Activated T-helper 1 cell treated with anti-CD3 and anti-CD28 coated beads, Interleukin-12 subunit alpha, Interleukin-12 subunit beta, Interleukin-2, Interleukin-4 antibody, amounts not matched to agents 30 ng/mL and 10 ng/mL and 1 ng/mL, durations not matched to agents 14 hours and 24 hours and 36 hours (primary cell): ENCODE data around the gene CEP112. TPM values are rescaled to one million over a fixed set of nuclear protein-coding genes. Genes with fewer than 3 reads are reported as not detected.

ENCODE experiments used
- DNase-seq: peaks from one replicate; pipeline ENCODE4 v3.0.0; 2021; ENCODE audit warnings: low spot score
- H3K27ac Mint-ChIP-seq: one replicate; pipeline ENCODE4 v1.8.0; 2021; ENCODE audit warnings: mild to moderate bottlenecking, mixed read lengths
- H3K27me3 Mint-ChIP-seq: one replicate; pipeline ENCODE4 v1.8.0; 2022; ENCODE audit warnings: mild to moderate bottlenecking, moderate library complexity, mixed read lengths; ENCODE audit not compliant: insufficient read depth
- H3K36me3 Mint-ChIP-seq: one replicate; pipeline ENCODE4 v1.8.0; 2021; ENCODE audit warnings: low read depth, mixed read lengths
- H3K4me1 Mint-ChIP-seq: one replicate; pipeline ENCODE4 v1.8.0; 2021; ENCODE audit warnings: low read depth, mixed read lengths
- H3K4me3 Mint-ChIP-seq: one replicate; pipeline ENCODE4 v1.8.0; 2021; ENCODE audit warnings: mild to moderate bottlenecking, moderate library complexity, mixed read lengths
- H3K9me3 Mint-ChIP-seq: one replicate; pipeline ENCODE4 v1.8.0; 2021; ENCODE audit warnings: mixed read lengths
- intact Hi-C: fragments of 100-400 bp; cut with micrococcal nuclease; formaldehyde crosslinking; loops from one replicate; pipeline ENCODE4 v1.15.1; 2024
- total RNA-seq: library from RNA; stranded (reverse); gene quantifications from 2 replicates; pipeline ENCODE4 v1.2.3, GENCODE V29; 2022

The CEP112 gene
- total RNA-seq = 1.3 and 1.7 TPM in 2 replicates

- Mint-ChIP-seq H3K4me1 (peaks cover 15% of the 10 kb centered on the region), H3K27me3 (peaks cover 6% of the 10 kb centered on the region), H3K4me3 (peak within 1 kb of the TSS; percentile 80), H3K27ac (peak within 1 kb of the TSS; percentile 70), H3K9me3 (no peaks in the 10 kb centered on the region), H3K36me3 (no peaks in the 10 kb centered on the region)
- intact Hi-C loops = loop anchor here (1.0 to 5.0 kb wide), 7 partner anchors 111 to 1526 kb away; partner anchors contain the start of genes AXIN2, NOL11 and PRKCA
- DNase-seq = peak; percentile 81
Measured at GRCh38 chr17:66191593-66192377, at the start of gene CEP112. Gene CEP112 (minus strand): TSS chr17:66192133.

- H3K4me1 Mint-ChIP-seq = peaks cover 6% of the 10 kb centered on the region
- intact Hi-C loops = no loop called here
- H3K27me3 Mint-ChIP-seq = peaks cover 7% of the 10 kb centered on the region
- no peaks in the 10 kb centered on the region for H3K9me3 Mint-ChIP-seq
- no peak overlapping the region for H3K4me3 Mint-ChIP-seq
- H3K36me3 Mint-ChIP-seq = no peaks in the 10 kb centered on the region
- no peak overlapping the region for H3K27ac Mint-ChIP-seq
- DNase-seq = no peak
Measured at GRCh38 chr17:66240630-66241029, 48.7 kb upstream of the CEP112 start.

- intact Hi-C loops = no loop called here
- H3K27me3 Mint-ChIP-seq = peaks cover 7% of the 10 kb centered on the region
- no peak for DNase-seq
Measured at GRCh38 chr17:66240013-66240412, 48.1 kb upstream of the CEP112 start.

GRCh38 chr17:66235377-66235994, 43.6 kb upstream of the CEP112 start:
- Mint-ChIP-seq H3K4me3 (no peak overlapping the region), H3K27me3 (peaks cover 14% of the 10 kb centered on the region), H3K36me3 (no peaks in the 10 kb centered on the region), H3K9me3 (no peaks in the 10 kb centered on the region), H3K27ac (no peak overlapping the region), H3K4me1 (no peaks in the 10 kb centered on the region)
- no peak for DNase-seq
- intact Hi-C loops = no loop called here

More at GRCh38 chr17:66240013-66240412, 48.1 kb upstream of the CEP112 start:
- no peak overlapping the region for H3K4me3 Mint-ChIP-seq
- peaks cover 4% of the 10 kb centered on the region for H3K4me1 Mint-ChIP-seq
- no peak overlapping the region for H3K27ac Mint-ChIP-seq
- H3K9me3 Mint-ChIP-seq = no peaks in the 10 kb centered on the region
- no peaks in the 10 kb centered on the region for H3K36me3 Mint-ChIP-seq

- Mint-ChIP-seq H3K27ac (no peak overlapping the region), H3K4me3 (no peak overlapping the region), H3K36me3 (no peaks in the 10 kb centered on the region), H3K27me3 (peaks cover 15% of the 10 kb centered on the region), H3K9me3 (no peaks in the 10 kb centered on the region), H3K4me1 (no peaks in the 10 kb centered on the region)
- no peak for DNase-seq
- intact Hi-C loops = no loop called here
Measured at GRCh38 chr17:66234611-66235010, 42.7 kb upstream of the CEP112 start.

- no peak for DNase-seq
- Mint-ChIP-seq H3K36me3 (no peaks in the 10 kb centered on the region), H3K4me3 (no peak overlapping the region), H3K27ac (no peak overlapping the region), H3K9me3 (no peaks in the 10 kb centered on the region), H3K4me1 (no peaks in the 10 kb centered on the region), H3K27me3 (peaks cover 13% of the 10 kb centered on the region)
- intact Hi-C loops = no loop called here
Measured at GRCh38 chr17:66233023-66233753, 41.3 kb upstream of the CEP112 start.

GRCh38 chr17:66230922-66231591, 39.1 kb upstream of the CEP112 start:
- Mint-ChIP-seq H3K27ac (peak overlapping the region; percentile 19), H3K9me3 (no peaks in the 10 kb centered on the region), H3K4me3 (no peak overlapping the region), H3K27me3 (peaks cover 13% of the 10 kb centered on the region), H3K36me3 (no peaks in the 10 kb centered on the region), H3K4me1 (no peaks in the 10 kb centered on the region)
- intact Hi-C loops = no loop called here
- no peak for DNase-seq

- no peaks in the 10 kb centered on the region for H3K36me3 Mint-ChIP-seq
- H3K9me3 Mint-ChIP-seq = no peaks in the 10 kb centered on the region
- no peaks in the 10 kb centered on the region for H3K4me1 Mint-ChIP-seq
- H3K4me3 Mint-ChIP-seq = no peak overlapping the region
- H3K27ac Mint-ChIP-seq = no peak overlapping the region
- intact Hi-C loops = no loop called here
- DNase-seq = no peak
- H3K27me3 Mint-ChIP-seq = peaks cover 16% of the 10 kb centered on the region
Measured at GRCh38 chr17:66229783-66230538, 38.0 kb upstream of the CEP112 start.

GRCh38 chr17:66228887-66229782, 37.2 kb upstream of the CEP112 start, which contains the start of gene APOH:
Gene APOH (minus strand): TSS chr17:66229415. CDS start chr17:66229379, 36 bp downstream.
- H3K4me1 Mint-ChIP-seq = no peaks in the 10 kb centered on the region
- no peak within 1 kb of the TSS for H3K27ac Mint-ChIP-seq
- H3K4me3 Mint-ChIP-seq = no peak within 1 kb of the TSS
- no peak for DNase-seq
- H3K36me3 Mint-ChIP-seq = no peaks in the 10 kb centered on the region
- peaks cover 17% of the 10 kb centered on the region for H3K27me3 Mint-ChIP-seq
- intact Hi-C loops = no loop called here
- no peaks in the 10 kb centered on the region for H3K9me3 Mint-ChIP-seq

GRCh38 chr17:66227212-66228045, 35.5 kb upstream of the CEP112 start:
- no peaks in the 10 kb centered on the region for H3K36me3 Mint-ChIP-seq
- no peaks in the 10 kb centered on the region for H3K9me3 Mint-ChIP-seq
- H3K27me3 Mint-ChIP-seq = peaks cover 14% of the 10 kb centered on the region
- H3K4me3 Mint-ChIP-seq = no peak overlapping the region
- intact Hi-C loops = no loop called here
- DNase-seq = no peak
- no peak overlapping the region for H3K27ac Mint-ChIP-seq
- no peaks in the 10 kb centered on the region for H3K4me1 Mint-ChIP-seq
